Activated CD4-positive, alpha-beta T cell treated with anti-CD3 and anti-CD28 coated beads, Interleukin-2, amount 50 U/mL, for 16 hours (primary cell): ENCODE data around the gene KLRG1.

Source experiments
- DNase-seq: peaks from one replicate; pipeline ENCODE4 v3.0.0-alpha.2; 2020

The KLRG1 gene

DNA sequence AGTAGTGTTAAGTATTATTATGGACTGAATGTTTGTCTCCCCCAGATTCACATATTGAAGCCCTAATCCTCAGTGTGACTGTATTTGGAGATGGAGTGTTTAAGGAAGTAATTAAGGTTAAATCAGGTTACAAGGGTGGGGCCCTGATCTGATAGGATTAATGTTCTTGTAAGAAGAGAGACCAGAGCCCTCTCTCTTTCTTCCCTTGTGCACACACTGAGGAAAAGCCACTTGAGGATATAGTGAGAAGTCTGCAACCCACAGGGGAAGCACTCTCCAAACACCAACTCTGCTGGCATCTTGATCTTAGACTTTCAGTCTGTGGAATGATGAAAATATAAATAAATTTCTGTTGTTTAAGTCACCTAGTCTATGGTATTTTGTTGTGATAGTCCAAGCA, 2.2 kb upstream of the KLRG1 start:
- DNase-seq, result no peak

- DNase-seq, result peak; percentile 39
Measured at GRCh38 chr12:8987685-8988084, 1.7 kb upstream of the KLRG1 start.

DNA sequence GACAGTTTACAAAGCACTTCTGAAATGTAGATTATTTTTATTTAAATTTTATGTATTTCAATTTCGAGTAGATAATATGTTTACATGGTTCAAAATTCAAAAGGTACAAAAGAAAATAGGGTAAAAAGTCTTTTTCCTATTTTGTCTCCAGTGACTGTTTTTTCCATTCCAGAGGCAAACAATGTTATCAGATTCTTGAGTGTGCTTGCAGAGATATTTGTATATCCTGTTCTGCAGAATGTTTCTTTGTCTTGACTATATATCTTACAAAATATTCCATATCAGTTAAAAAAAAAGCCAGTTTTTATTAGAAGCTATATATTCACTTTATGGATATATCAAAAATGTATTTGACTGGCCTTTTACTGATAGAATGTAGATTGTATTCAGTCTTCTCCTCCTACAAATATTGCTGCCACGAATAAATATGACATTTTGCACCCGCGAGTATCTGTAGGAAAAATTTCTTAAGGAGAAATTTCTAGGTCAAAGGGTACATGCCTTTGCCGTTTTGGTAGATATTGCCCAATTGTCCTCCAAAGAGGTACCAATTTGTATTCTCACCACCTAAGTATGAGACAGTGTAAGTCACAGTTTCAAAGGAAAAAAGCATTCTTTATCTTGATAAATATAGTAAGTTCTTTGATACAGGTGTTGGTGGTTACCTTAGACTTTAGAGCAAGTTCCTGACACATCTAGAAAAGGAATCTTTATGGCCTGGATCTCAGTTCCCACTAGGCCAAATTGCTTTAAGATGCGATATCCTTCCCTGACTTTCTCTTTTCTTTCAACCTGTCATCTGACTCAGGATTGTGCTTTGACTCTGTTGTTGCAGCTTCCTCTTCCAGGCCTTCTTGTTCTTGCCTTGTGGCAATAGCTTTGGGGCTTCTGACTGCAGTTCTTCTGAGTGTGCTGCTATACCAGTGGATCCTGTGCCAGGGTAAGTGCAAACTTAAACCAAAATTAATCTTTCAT, 2.3 kb downstream of the KLRG1 start:
- DNase-seq, result no peak

- DNase-seq, result no peak
Measured at GRCh38 chr12:8993827-8994226, 4.5 kb downstream of the KLRG1 start.

DNA sequence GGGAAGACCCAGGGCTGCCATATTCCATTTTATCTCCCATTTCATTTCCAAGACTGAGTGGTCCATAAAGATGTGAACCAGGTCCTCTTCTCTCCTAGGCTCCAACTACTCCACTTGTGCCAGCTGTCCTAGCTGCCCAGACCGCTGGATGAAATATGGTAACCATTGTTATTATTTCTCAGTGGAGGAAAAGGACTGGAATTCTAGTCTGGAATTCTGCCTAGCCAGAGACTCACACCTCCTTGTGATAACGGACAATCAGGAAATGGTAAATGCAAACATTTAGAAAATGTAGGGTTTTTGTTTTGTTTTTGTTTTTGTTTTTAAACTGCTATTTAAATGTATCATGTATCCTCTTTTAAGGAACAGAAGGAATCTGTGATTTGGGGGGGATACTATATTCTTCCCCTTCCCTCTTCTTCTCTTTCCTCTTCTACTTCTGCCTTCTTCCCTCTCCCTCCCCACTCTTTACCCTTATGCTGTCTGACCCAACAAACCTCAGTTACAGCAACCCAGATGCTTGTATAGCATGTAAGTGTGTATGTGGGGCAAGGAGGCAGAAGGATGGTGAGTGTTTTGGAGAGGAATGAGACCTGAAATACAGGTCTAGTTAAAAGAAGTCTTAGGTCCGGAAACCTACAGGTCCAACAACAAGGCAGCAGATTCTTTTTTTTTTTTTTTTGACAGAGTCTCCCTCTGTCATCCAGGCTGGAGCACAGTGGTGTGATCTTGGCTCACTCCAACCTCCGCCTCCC, 5.9 kb downstream of the KLRG1 start:
- no peak for DNase-seq

DNA sequence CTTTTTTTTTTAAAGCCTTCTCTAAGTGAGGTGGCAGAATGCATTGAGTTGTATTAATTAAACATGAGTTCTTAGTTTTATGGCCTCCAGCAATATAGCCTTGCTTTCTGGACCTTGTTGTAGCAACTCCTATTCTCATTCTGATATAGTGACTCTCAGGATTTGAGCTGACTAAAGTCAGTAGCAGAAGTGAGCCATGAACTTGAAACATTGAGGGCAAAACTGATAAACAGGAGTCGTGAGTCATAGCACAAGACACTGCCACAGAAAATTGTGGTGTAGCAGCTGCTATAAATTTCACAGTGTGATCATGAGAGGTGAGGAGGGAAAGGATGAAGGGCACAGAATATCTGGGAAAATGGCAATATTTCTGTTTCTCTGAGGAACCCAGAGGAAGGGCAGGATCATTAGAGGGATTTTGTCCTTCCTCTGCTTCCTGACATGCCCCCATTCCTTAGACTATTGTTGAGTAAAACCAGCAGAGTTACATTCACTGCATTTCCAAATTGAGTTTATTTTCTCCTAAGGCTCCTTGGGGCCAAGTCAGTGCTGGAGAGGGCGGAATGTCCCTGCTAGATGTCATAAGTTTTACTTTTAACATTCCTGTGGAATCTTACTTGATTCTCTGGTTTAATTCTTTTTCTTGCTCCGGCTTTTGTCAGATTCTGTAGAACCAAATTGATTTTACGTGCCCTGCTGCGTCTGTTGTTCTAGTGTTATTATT, 7.5 kb downstream of the KLRG1 start:
- DNase-seq, result peak; percentile 84

DNA sequence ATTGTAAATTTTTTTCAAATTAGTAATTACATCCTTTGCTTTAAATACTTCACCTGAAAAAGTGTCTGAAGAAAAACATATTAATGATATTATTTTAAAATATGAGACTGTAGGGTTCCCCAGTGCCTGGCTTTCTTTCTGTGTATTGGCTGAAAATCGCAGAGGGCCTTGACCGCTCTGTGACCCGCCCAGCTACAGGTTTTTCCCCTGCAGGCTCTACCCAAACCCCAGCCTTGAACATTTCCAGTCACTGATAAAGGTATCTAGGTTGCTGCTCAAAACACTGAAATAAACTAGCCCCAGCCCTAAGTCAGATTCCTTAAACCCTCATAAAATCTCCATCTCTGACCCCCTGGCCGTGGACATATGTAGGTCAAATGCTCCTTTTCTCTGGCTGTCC, 11.9 kb downstream of the KLRG1 start:
- DNase-seq, result no peak

DNA sequence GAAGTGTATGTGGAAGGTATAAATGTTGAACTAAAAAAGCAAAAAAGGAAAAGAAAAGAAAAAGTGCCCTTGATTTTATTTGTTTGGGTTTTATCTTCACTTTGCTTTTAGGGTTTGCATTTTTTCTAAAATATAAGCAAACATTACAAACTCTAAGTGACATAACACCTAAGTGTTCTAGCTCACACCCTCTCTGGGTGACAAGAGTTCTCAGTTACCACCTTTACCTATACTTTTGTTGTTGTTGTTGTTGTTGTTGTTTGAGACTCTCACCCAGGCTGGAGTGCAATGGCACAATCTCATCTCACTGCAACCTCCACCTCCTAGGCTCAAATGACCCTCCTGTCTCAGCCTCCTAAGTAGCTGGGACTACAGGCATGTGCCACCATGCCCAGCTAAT, 13.0 kb downstream of the KLRG1 start:
- DNase-seq, result no peak

DNA sequence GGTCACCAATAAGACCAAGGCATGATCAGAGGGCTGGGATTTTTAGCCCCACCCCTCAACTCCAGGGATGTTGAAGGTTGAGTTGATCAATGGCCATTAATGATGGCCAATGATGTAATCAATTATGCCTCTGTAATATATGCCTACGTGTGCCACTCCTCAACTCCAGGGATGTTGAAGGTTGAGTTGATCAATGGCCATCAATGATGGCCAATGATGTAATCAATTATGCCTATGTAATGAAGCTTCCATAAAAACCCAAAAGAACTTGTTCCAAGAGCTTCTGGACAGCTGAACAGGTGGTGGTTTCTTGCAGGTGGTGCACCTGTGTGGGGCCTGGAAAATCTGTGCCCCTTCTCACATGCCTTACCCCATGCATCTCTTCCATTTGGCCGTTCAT, 33.2 kb downstream of the KLRG1 start:
- no peak for DNase-seq

- no peak for DNase-seq
Measured at GRCh38 chr12:9024512-9024911, 35.2 kb downstream of the KLRG1 start.

GRCh38 chr12:9027161-9028059, 38.1 kb downstream of the KLRG1 start:
- peak; percentile 49 for DNase-seq

DNA sequence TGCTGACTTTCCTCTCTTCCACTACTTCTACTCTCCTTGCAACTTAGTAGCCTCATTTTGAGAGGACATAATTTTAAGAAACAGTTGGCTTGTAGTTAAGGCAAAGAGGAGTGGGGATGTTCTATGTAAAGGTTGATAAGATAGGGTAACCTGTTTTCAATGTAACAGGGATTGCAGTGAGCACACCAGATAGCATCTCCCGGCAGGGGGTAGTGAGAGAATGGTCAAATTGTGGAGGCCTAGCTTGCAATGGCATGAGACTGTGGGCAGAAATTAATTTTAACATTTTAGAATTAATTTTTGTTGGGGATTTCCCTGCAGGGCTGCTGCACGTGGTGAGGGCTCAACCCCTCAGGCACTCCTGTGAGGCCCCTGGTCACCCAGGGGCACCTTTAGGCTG, 41.4 kb downstream of the KLRG1 start:
- no peak for DNase-seq

DNA sequence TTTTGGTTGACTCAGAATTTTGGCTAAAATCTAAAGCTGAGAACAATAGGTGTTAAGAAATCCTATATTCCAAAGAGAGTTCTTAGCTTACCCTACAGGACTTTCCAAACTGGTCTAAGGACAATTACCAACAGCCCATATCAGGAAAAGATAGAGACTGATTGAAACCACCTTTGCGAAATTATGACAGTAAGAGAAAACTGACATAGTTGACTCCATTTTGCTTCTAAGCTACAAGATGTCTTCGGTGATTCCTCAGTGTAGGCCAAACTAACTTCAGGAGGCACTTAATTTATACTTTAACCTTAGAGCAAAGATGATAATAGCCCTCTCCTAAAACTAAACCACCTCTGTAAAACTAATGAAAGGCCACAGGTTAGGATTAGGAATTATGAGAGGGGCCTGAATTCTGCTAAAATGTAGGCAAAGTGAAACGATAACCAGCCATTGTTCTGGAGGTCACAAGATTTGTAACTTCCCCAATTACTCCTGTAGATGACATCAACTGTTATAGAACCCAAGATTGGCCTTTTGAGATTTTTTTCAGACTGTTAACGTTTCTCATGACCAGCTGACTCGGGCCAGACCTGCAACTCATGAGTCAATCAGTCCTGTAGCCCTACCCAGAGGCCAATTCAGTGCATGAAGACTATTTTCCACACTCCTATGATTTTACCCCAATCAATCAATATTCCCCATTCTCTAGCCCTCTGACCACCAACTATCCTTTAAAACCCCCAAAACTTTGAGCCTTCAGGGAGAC, 43.0 kb downstream of the KLRG1 start:
- DNase-seq, result no peak

GRCh38 chr12:9033265-9033887, 44.0 kb downstream of the KLRG1 start:
- no peak for DNase-seq

GRCh38 chr12:9034095-9034494, 44.7 kb downstream of the KLRG1 start:
- no peak for DNase-seq

DNA sequence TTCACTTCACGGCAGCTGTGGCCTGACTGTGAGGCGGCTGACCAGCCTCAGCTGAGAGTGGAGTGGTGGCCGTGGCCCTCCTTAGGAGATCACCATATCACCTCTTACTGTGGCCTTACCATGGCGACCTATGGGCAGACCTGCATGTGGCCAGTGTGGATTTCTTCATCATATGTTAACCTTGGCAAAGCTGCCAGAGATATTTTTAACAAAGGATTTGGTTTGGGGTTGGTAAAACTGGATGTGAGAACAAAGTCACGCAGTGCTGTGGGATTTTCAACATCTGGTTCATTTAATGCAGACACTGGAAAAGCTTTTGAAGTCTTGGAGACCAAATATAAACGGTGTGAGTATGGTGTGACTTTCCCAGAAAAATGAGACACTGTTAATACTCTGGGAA, 46.9 kb downstream of the KLRG1 start:
- no peak for DNase-seq

GRCh38 chr12:9037431-9037830, 48.1 kb downstream of the KLRG1 start:
- DNase-seq, result no peak

- DNase-seq, result peak; percentile 63
Measured at GRCh38 chr12:9039397-9039977, 50.1 kb downstream of the KLRG1 start.

DNA sequence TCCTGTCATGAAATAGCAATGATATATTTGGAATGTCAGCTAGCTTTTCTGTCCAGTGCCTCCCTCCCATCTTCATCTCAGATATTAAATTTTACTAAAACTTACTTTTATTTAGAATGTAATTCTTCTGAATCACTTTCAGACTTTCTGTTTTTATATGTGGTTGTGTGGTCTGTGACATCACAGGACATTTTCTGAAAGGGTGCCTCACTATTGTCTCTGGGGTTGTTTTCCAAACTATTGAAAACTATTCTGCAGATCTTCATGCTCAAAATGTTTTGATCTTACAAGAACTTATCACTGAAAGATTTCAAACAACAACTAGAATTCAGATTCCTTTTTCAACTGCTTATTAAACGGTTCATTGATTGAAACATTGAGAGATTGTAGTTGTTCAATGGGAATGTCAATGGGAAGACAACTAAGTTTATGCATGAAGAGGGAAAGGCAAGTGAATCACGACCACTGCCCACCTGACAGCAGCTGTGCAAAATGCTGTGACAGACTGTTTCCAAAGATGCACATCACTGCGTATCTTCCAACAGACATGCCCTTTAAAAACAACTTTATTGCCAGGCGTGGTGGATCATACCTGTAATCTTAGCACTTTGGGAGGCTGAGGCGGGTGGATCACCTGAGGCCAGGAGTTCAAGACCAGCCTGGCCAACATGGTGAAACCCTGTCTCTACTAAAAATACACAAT, 51.3 kb downstream of the KLRG1 start:
- no peak for DNase-seq

- DNase-seq, result no peak
Measured at GRCh38 chr12:9041321-9041720, 52.0 kb downstream of the KLRG1 start.
